Measurements from ENCODE around the gene HIRA. TPM values are rescaled to one million over a fixed set of nuclear protein-coding genes. Genes with fewer than 3 reads are reported as not detected.
"Not testable (repeated sequence)": the region's sequence is repeated elsewhere in the genome, so short reads cannot be mapped to it uniquely, and the experiment has no call there.

Gene HIRA
- total and polyA plus RNA-seq, 8 donors = 18.4 to 30.6 (median 25.2) TPM

- no peak for ATAC-seq
- Histone ChIP-seq H3K27me3 (no peaks in the 10 kb centered on the region), H3K4me3 (no peak overlapping the region), H3K4me1 (no peaks in the 10 kb centered on the region), H3K36me3 (peaks cover 2 to 99% of the 10 kb centered on the region in 2 donors), H3K9me3 (peaks cover 0 to 43% of the 10 kb centered on the region in 2 donors), H3K27ac (no peak overlapping the region)
- DNase-seq = no peak
- TF ChIP-seq, protein P1, sequence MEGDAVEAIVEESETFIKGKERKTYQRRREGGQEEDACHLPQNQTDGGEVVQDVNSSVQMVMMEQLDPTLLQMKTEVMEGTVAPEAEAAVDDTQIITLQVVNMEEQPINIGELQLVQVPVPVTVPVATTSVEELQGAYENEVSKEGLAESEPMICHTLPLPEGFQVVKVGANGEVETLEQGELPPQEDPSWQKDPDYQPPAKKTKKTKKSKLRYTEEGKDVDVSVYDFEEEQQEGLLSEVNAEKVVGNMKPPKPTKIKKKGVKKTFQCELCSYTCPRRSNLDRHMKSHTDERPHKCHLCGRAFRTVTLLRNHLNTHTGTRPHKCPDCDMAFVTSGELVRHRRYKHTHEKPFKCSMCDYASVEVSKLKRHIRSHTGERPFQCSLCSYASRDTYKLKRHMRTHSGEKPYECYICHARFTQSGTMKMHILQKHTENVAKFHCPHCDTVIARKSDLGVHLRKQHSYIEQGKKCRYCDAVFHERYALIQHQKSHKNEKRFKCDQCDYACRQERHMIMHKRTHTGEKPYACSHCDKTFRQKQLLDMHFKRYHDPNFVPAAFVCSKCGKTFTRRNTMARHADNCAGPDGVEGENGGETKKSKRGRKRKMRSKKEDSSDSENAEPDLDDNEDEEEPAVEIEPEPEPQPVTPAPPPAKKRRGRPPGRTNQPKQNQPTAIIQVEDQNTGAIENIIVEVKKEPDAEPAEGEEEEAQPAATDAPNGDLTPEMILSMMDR (IDR thresholded peaks at IDR 0.05) = no peak
- intact Hi-C loops (cut with DNase I) = no loop called here
These were observed 95.1 kb downstream of the HIRA start for GRCh38 chr22:19336133-19337075.

DNA sequence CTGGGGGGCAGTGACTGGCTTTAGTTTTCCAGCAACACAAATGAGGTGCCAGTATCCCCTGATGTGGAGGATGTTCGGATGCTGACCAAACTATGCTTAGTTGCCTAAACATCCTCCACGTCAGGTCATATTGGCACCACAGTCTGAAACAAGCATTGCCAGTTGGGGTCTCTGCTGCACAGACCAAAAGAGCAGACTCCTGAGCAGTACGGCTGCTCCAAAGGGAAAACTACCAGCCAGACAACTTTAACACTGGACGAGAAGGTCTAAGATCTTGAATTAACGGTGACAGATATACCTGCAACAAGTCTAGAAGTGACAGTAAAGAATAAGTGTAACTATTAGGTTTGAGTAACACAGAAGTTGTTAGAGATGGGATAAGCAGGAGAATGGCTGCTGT is 99.6 kb downstream of the HIRA start:
- no peaks in the 10 kb centered on the region for H3K4me1 ChIP-seq
- H3K4me3 ChIP-seq = no peak overlapping the region
- intact Hi-C loops (cut with DNase I) = no loop called here
- TF ChIP-seq, protein P1 (IDR thresholded peaks at IDR 0.05) = no peak
- H3K27ac ChIP-seq = no peak overlapping the region
- ATAC-seq = no peak
- H3K9me3 ChIP-seq = peaks cover 0 to 30% of the 10 kb centered on the region in 2 donors
- peaks cover 0 to 81% of the 10 kb centered on the region in 2 donors for H3K36me3 ChIP-seq
- DNase-seq = no peak
- H3K27me3 ChIP-seq = no peaks in the 10 kb centered on the region

- Histone ChIP-seq H3K4me1 (no peaks in the 10 kb centered on the region), H3K27me3 (no peaks in the 10 kb centered on the region), H3K36me3 (peaks cover 0 to 76% of the 10 kb centered on the region in 2 donors), H3K4me3 (no peak overlapping the region), H3K9me3 (peaks cover 0 to 25% of the 10 kb centered on the region in 2 donors), H3K27ac (no peak overlapping the region)
- no peak for DNase-seq
- intact Hi-C loops (cut with DNase I) = no loop called here
- ATAC-seq = no peak
- TF ChIP-seq, protein P1 (IDR thresholded peaks at IDR 0.05) = no peak
These were observed 100.1 kb downstream of the HIRA start for GRCh38 chr22:19331474-19331873.

DNA sequence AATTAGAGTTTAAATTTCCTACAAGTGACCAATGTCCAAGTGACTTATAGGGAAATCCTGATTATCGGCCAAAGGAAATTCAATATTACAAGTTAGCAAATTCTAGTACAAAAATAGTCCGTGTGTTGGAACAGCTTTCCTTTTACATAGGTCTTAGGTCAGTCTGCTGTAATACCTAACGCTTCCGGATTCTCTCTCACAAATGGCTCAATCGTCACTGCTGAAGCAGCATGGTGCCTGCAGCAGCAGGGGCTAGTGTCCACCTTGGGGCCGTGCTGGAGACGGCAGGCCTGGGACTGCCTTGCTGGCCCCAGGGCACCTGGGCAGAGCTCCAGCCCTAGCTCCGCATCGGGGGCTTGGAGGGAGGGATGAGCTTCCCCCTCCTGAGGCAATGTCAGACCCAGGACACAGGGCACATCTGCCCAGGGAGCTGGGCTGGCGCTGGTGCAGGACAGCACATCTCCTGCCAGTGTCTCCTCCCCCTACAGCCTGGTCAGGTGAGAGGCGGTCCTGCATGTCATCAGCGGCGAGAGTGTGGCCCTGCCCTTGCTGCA is 100.6 kb downstream of the HIRA start:
- H3K9me3 ChIP-seq = peaks cover 0 to 24% of the 10 kb centered on the region in 2 donors
- no peak for ATAC-seq
- no peak for DNase-seq
- no peak overlapping the region for H3K4me3 ChIP-seq
- no peaks in the 10 kb centered on the region for H3K27me3 ChIP-seq
- no peaks in the 10 kb centered on the region for H3K4me1 ChIP-seq
- TF ChIP-seq, protein P1 (IDR thresholded peaks at IDR 0.05) = no peak
- H3K27ac ChIP-seq = no peak overlapping the region
- intact Hi-C loops (cut with DNase I) = no loop called here
- peaks cover 0 to 70% of the 10 kb centered on the region in 2 donors for H3K36me3 ChIP-seq

DNA sequence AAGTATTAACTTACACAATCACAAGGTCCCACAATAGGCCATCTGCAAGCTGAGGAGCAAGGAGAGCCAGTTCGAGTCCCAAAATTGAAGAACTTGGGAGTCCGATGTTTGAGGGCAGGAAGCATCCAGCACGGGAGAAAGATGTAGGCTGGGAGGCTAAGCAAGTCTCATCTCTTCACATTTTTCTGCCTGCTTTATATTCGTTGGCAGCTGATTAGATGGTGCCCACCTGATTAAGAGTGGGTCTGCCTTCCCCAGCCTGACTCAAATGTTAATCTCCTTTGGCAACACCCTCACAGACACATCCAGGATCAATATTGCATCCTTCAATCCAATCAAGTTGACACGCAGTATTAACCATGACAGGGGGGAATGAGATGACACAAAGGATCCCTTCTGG is 101.3 kb downstream of the HIRA start:
- intact Hi-C loops (cut with DNase I); H3K4me1 ChIP-seq; H3K27ac ChIP-seq; DNase-seq; ATAC-seq; H3K4me3 ChIP-seq; H3K27me3 ChIP-seq: not testable (repeated sequence)
- peaks cover 0 to 63% of the 10 kb centered on the region in 2 donors for H3K36me3 ChIP-seq
- H3K9me3 ChIP-seq = peaks cover 0 to 24% of the 10 kb centered on the region in 2 donors

All from left lung (tissue), 10 donors.